ENCODE measurements around the gene DIRAS2. TPM values are rescaled to one million over a fixed set of nuclear protein-coding genes. Genes with fewer than 3 reads are reported as not detected.

The DIRAS2 gene
- total and polyA plus RNA-seq, 2 donors (not counting 1 experiment from before 2014, with no cell fraction given), result not detected

DNA sequence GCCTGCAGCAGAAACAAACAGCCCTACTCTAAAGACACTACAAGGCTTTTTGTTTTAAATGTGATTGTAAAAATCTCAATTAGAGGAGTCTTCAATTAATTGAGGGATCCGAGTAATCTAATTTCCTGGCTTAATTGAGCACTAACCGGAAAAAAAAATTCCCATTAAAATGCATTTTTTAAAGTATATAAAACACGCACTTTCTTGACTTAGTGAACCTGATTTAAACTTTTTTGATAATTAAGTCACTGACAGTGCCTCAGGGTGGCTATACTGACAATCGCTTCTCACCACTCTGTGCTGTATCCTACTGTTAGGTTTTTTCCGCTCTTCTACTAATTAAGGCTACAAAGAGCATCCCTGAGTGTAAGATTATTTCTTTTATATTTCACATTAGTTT lies 44.4 kb downstream of the DIRAS2 start:
- H3K27ac Mint-ChIP-seq, result no peak overlapping the region

DNA sequence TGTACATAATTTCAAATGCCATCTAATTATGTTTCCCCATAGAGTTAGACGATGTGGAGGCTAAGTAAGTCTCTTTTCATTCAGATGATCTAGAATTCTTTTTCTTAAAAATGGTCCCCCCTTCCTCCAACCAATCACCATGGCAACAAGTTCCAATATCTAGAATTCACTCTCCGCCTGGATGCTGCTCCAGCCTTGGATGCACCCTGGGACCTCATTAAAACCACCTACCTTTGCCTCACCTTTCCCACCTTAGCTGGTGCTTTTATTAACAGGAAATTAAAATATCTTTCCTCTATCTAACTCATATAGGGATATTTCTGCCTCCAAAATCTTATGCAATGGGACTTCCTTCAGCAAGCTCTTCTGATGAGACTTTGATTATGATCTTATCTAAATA lies 49.0 kb downstream of the DIRAS2 start:
- WGBS (ENCODE audit: insufficient coverage), result 64% methylated on average over 1 of the region's 2 CpGs
- H3K9me3 ChIP-seq (ENCODE audit: control extremely low read depth in 1 of 3, control insufficient read depth in 2 of 3, insufficient read depth in 1 of 3, low read length in 2 of 3), result no peaks in the 10 kb centered on the region
- ATAC-seq (ENCODE audit: low read depth) (no peak), DNase-seq (no peak)
- H3K4me2 ChIP-seq (replicated peaks; ENCODE audit: low read depth, low read length, poor library complexity, severe bottlenecking), result no peak overlapping the region
- H3K27ac ChIP-seq (ENCODE audit: low read length in 2 of 2), result no peak overlapping the region
- H3K9ac ChIP-seq (ENCODE audit: low read length), result no peak overlapping the region
- peaks cover 5% of the 10 kb centered on the region for H3K9me3 Mint-ChIP-seq (ENCODE audit: insufficient read depth)
- H3K4me3 ChIP-seq (ENCODE audit: control extremely low read depth in 1 of 5, extremely low read depth in 1 of 5, insufficient read depth in 1 of 5, low read depth in 2 of 5, low read length in 4 of 5), result no peak overlapping the region
- ChIA-PET POLR2A (no interaction called here), CTCF (no interaction called here)
- no peaks in the 10 kb centered on the region for H3K4me1 Mint-ChIP-seq
- TF ChIP-seq EZH2 (IDR thresholded peaks at IDR 0.05; ENCODE audit: borderline replicate concordance, insufficient read depth, low read depth, low read length, poor library complexity, severe bottlenecking), result no peak
- TF ChIP-seq, protein P1, sequence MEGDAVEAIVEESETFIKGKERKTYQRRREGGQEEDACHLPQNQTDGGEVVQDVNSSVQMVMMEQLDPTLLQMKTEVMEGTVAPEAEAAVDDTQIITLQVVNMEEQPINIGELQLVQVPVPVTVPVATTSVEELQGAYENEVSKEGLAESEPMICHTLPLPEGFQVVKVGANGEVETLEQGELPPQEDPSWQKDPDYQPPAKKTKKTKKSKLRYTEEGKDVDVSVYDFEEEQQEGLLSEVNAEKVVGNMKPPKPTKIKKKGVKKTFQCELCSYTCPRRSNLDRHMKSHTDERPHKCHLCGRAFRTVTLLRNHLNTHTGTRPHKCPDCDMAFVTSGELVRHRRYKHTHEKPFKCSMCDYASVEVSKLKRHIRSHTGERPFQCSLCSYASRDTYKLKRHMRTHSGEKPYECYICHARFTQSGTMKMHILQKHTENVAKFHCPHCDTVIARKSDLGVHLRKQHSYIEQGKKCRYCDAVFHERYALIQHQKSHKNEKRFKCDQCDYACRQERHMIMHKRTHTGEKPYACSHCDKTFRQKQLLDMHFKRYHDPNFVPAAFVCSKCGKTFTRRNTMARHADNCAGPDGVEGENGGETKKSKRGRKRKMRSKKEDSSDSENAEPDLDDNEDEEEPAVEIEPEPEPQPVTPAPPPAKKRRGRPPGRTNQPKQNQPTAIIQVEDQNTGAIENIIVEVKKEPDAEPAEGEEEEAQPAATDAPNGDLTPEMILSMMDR (IDR thresholded peaks at IDR 0.05), result no peak
- no peaks in the 10 kb centered on the region for H3K36me3 ChIP-seq (replicated peaks in 1 of 2; ENCODE audit: control extremely low read depth in 1 of 2, control insufficient read depth in 1 of 2, extremely low read depth in 1 of 2, insufficient read depth in 2 of 2, low read length in 1 of 2)
- intact Hi-C loops (cut with micrococcal nuclease), result no loop called here
- H3K4me3 Mint-ChIP-seq, result no peak overlapping the region
- no peak overlapping the region for H2AFZ ChIP-seq (ENCODE audit: insufficient read depth, low read depth, low read length, poor library complexity, severe bottlenecking)
- no peaks in the 10 kb centered on the region for H4K20me1 ChIP-seq (ENCODE audit: control insufficient read depth, insufficient read depth, low read length, poor library complexity, severe bottlenecking)
- H3K79me2 ChIP-seq (ENCODE audit: control insufficient read depth, insufficient read depth, low read length), result no peaks in the 10 kb centered on the region
- no peak overlapping the region for H3K27ac Mint-ChIP-seq
- no peaks in the 10 kb centered on the region for H3K4me1 ChIP-seq (ENCODE audit: control insufficient read depth in 2 of 2, insufficient read depth in 2 of 2, low read length in 2 of 2)
- H3K27me3 ChIP-seq (replicated peaks in 1 of 4; ENCODE audit: control extremely low read depth in 1 of 4, control insufficient read depth in 3 of 4, insufficient read depth in 4 of 4, low read length in 3 of 4), result peaks cover 0 to 8% (median 5%) of the 10 kb centered on the region in 4 experiments
- H3K27me3 Mint-ChIP-seq, result peaks cover 40% of the 10 kb centered on the region

More for the DNA sequence above, 44.4 kb downstream of the DIRAS2 start:
- Histone ChIP-seq H3K9ac (ENCODE audit: low read length) (no peak overlapping the region), H3K27ac (ENCODE audit: low read length in 2 of 2) (no peak overlapping the region), H2AFZ (ENCODE audit: insufficient read depth, low read depth, low read length, poor library complexity, severe bottlenecking) (no peak overlapping the region), H3K79me2 (ENCODE audit: control insufficient read depth, insufficient read depth, low read length) (no peaks in the 10 kb centered on the region), H3K36me3 (replicated peaks in 1 of 2; ENCODE audit: control extremely low read depth in 1 of 2, control insufficient read depth in 1 of 2, extremely low read depth in 1 of 2, insufficient read depth in 2 of 2, low read length in 1 of 2) (no peaks in the 10 kb centered on the region), H3K4me2 (replicated peaks; ENCODE audit: low read depth, low read length, poor library complexity, severe bottlenecking) (no peak overlapping the region), H3K9me3 (ENCODE audit: control extremely low read depth in 1 of 3, control insufficient read depth in 2 of 3, insufficient read depth in 1 of 3, low read length in 2 of 3) (no peaks in the 10 kb centered on the region), H3K27me3 (replicated peaks in 1 of 4; ENCODE audit: control extremely low read depth in 1 of 4, control insufficient read depth in 3 of 4, insufficient read depth in 4 of 4, low read length in 3 of 4) (peaks cover 0 to 25% (median 8%) of the 10 kb centered on the region in 4 experiments), H3K4me1 (ENCODE audit: control insufficient read depth in 2 of 2, insufficient read depth in 2 of 2, low read length in 2 of 2) (no peaks in the 10 kb centered on the region), H4K20me1 (ENCODE audit: control insufficient read depth, insufficient read depth, low read length, poor library complexity, severe bottlenecking) (no peaks in the 10 kb centered on the region), H3K4me3 (ENCODE audit: control extremely low read depth in 1 of 5, extremely low read depth in 1 of 5, insufficient read depth in 1 of 5, low read depth in 2 of 5, low read length in 4 of 5) (no peak overlapping the region)
- H3K4me1 Mint-ChIP-seq, result no peaks in the 10 kb centered on the region
- ATAC-seq (ENCODE audit: low read depth), result no peak
- ChIA-PET POLR2A (no interaction called here), CTCF (no interaction called here)
- no peak overlapping the region for H3K4me3 Mint-ChIP-seq
- H3K9me3 Mint-ChIP-seq (ENCODE audit: insufficient read depth), result no peaks in the 10 kb centered on the region
- no peak for DNase-seq
- no CpG with 5 or more reads among the region's 5 CpGs for WGBS (ENCODE audit: insufficient coverage)
- peaks cover 55% of the 10 kb centered on the region for H3K27me3 Mint-ChIP-seq
- no peak for TF ChIP-seq EZH2 (IDR thresholded peaks at IDR 0.05; ENCODE audit: borderline replicate concordance, insufficient read depth, low read depth, low read length, poor library complexity, severe bottlenecking)
- TF ChIP-seq, protein P1 (IDR thresholded peaks at IDR 0.05), result no peak
- intact Hi-C loops (cut with micrococcal nuclease), result no loop called here
